ENCODE results near the gene GPR158.

GPR158 gene

DNA sequence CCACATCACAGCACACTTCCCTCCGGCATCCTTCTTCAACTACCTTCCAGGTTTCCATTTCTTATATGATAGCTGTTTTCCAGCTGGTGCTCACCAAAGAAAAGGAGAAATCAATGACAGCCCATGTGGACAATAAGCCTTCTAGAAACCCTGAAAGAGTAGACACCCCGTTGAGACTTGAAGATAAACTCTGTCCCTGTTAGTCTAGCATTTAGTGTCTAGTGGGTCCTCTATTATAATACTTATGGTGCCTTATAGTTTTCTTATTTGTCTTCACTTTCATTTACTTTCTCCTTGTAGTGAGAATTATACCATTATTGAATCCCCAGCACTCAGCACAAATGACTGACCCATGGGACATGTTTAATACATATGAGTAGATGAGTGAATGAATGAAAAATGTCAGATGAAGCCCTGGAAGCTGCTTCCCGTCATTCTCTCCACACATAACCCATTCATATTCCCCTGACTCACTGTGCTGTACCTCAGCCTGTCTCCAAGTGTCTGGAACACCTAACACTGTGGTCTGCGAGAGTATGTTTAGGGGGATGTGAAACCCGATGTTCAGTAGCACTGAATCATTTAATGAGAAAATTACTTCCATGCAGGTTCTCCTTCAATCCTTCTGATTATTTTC, 377.6 kb downstream of the GPR158 start:
- Histone ChIP-seq H3K27ac (no peak overlapping the region), H3K4me3 (no peak overlapping the region)

DNA sequence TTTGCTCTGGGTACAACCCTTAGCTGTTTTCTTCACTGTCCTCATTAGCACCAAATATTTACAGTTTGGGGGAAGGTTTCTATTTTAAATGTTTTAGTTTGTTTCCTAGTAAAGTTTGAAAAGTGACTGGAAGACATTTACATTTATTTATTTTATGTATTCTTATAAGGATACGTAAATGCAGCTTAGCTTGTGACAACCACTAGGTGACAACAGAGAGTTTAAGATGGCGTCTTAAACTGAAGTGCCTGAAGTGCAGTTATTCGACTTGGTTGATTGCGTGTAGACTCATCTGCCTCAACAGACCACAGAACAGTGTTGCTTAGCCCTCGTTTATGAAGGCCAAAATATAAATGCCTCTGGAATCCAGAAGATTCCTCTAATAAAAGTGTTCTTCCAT, 381.1 kb downstream of the GPR158 start:
- H3K27ac ChIP-seq, result no peak overlapping the region

DNA sequence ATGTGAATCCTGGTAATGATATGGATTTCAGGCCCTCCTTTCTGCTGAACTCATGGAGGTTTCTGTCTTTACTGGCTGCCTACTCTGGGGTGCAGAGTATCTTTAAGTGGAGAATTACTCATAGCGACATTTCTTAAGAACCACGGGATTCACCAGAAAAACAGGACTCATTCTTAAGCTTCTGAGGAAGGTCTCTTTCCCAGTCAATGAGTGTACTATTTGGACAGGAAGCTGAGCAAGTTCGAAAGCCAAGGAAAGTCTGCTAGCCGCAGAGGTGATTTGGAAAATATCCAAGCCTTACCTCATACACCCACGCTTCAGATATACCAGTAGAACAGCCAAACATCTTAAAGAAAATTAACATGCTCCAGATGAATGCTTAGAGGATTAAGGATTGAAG, 381.7 kb downstream of the GPR158 start:
- no peak overlapping the region for H3K27ac ChIP-seq

More for the DNA sequence above, 381.1 kb downstream of the GPR158 start:
- no peak overlapping the region for H3K4me3 ChIP-seq

DNA sequence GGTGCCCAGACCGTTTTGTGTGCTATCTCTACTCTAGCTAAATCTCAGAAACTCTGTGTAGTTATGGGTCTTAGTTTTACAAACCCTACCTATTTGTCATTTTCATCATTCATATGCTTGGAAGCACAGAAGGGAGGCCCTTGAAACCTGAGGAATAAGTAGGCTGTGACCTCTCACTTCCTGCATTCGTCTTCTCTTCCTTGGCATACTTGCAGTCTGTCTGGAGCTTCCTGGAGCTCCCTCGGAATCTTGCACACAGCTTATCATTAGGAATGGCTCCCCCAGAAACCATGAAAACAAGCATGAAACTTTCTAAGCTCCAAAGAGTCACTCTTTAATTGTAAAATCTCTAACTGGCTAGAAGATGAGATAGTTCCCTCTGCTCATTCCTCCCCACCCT, 382.3 kb downstream of the GPR158 start:
- H3K27ac ChIP-seq, result no peak overlapping the region
- no peak overlapping the region for H3K4me3 ChIP-seq

More for the DNA sequence above, 381.7 kb downstream of the GPR158 start:
- no peak overlapping the region for H3K4me3 ChIP-seq

- H3K27ac ChIP-seq, result no peak overlapping the region
- H3K4me3 ChIP-seq, result no peak overlapping the region
Measured at GRCh38 chr10:25561758-25562157, 387.0 kb downstream of the GPR158 start.

- H3K27ac ChIP-seq, result no peak overlapping the region
- H3K4me3 ChIP-seq, result no peak overlapping the region
Measured at GRCh38 chr10:25562547-25562946, 387.7 kb downstream of the GPR158 start.

DNA sequence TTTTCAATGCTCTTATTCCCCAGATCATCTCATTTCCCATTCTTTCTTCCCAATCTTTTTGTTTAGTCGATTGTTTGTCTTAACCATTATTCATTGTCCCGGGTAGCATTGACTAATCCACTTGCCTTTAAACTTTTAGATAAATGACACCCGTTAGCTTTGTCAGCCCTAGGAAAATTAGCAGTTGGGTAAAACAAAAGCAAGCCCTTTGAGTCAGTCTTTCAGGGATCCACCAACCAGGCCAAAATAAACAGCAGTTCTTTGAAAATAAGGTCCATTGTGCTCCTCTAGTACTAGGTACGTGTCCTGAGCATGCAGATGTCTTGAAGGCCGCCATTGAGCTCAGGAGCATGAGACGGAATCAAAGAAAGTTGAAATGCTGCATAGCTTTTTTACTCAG, 389.6 kb downstream of the GPR158 start:
- Histone ChIP-seq H3K4me3 (no peak overlapping the region), H3K27ac (no peak overlapping the region)

GRCh38 chr10:25565570-25565969, 390.8 kb downstream of the GPR158 start:
- Histone ChIP-seq H3K4me3 (no peak overlapping the region), H3K27ac (no peak overlapping the region)

- Histone ChIP-seq H3K4me3 (no peak overlapping the region), H3K27ac (no peak overlapping the region)
Measured at GRCh38 chr10:25573316-25573715, 398.5 kb downstream of the GPR158 start.

- Histone ChIP-seq H3K27ac (no peak overlapping the region), H3K4me3 (no peak overlapping the region)
Measured at GRCh38 chr10:25575343-25575742, 400.5 kb downstream of the GPR158 start.

DNA sequence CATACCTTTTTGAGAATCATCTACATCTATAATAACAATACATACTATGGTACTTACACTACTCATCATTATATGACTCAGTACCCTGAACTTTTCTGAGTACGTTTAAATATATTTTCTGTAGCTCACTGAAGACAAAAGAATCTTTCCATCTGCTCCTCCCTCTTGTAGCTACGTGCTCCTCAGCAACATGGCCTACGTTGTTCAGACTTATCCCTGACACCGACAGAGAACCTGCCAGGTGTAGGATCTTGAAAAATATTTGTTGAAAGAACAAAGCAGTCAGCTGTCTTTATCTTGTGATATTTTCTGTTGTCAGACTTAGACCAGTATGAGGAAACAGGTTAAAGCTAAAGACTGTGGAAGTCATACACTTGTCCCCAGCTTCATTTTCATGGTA, 403.3 kb downstream of the GPR158 start:
- Histone ChIP-seq H3K4me3 (no peak overlapping the region), H3K27ac (no peak overlapping the region)

GRCh38 chr10:25582961-25583360, 408.2 kb downstream of the GPR158 start:
- H3K4me3 ChIP-seq, result no peak overlapping the region
- H3K27ac ChIP-seq, result no peak overlapping the region

- Histone ChIP-seq H3K27ac (no peak overlapping the region), H3K4me3 (no peak overlapping the region)
Measured at GRCh38 chr10:25600651-25601050, 425.9 kb downstream of the GPR158 start.

GRCh38 chr10:25604591-25604990, 429.8 kb downstream of the GPR158 start:
- Histone ChIP-seq H3K4me3 (no peak overlapping the region), H3K27ac (no peak overlapping the region)

GRCh38 chr10:25614652-25615051, 439.9 kb downstream of the GPR158 start:
- Histone ChIP-seq H3K27ac (no peak overlapping the region), H3K4me3 (no peak overlapping the region)

GRCh38 chr10:25615926-25616325, 441.1 kb downstream of the GPR158 start:
- H3K27ac ChIP-seq, result no peak overlapping the region
- H3K4me3 ChIP-seq, result no peak overlapping the region

- Histone ChIP-seq H3K4me3 (no peak overlapping the region), H3K27ac (no peak overlapping the region)
Measured at GRCh38 chr10:25616903-25617592, 442.2 kb downstream of the GPR158 start.

- no peak overlapping the region for H3K4me3 ChIP-seq
- no peak overlapping the region for H3K27ac ChIP-seq
Measured at GRCh38 chr10:25627606-25628005, 452.8 kb downstream of the GPR158 start.

GRCh38 chr10:25629333-25629732, 454.5 kb downstream of the GPR158 start:
- no peak overlapping the region for H3K27ac ChIP-seq
- H3K4me3 ChIP-seq, result no peak overlapping the region

- H3K4me3 ChIP-seq, result no peak overlapping the region
Measured at GRCh38 chr10:25631471-25631870, 456.7 kb downstream of the GPR158 start.

DNA sequence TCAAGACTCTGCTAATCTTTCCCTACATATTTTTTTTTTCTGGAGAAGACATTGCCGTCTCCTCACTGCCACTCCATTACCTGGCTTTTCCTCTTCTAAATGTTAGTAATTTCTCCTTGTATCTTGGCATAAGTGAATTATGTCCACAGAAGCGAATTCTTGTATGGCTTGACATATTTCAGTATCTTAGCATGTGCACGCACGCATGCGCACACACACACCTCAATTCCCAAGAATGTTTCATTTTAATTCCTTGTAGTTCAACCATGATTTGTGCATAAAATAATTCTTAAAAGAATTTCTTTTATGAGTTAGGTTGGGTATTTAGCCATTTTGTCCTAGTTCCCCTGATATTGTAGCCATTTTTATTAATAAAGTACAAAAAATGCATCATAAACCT, 458.0 kb downstream of the GPR158 start:
- H3K27ac ChIP-seq, result no peak overlapping the region
- H3K4me3 ChIP-seq, result no peak overlapping the region

More at GRCh38 chr10:25631471-25631870, 456.7 kb downstream of the GPR158 start:
- no peak overlapping the region for H3K27ac ChIP-seq

GRCh38 chr10:25633542-25633941, 458.7 kb downstream of the GPR158 start:
- H3K4me3 ChIP-seq, result no peak overlapping the region
- no peak overlapping the region for H3K27ac ChIP-seq
